MM.1S (cell line): ENCODE results near the gene DLEC1.

ENCODE experiments used
- DNase-seq: peaks from one replicate; pipeline ENCODE4 v3.0.0-alpha.2; 2015
- H2AFZ ChIP-seq: fragments of 300-600 bp; sonication (generic); 2 replicates; pipeline ENCODE4 v1.6.0; 2016; ENCODE audit warnings: antibody characterized with exemption, low read length
- H3F3A ChIP-seq: fragments of 300-600 bp; sonication (generic); 2 replicates; pipeline ENCODE4 v1.6.1; 2016; ENCODE audit warnings: mild to moderate bottlenecking, antibody characterized with exemption, low read length, moderate library complexity, mixed read lengths; ENCODE audit not compliant: insufficient read depth
- H3K27ac ChIP-seq: fragments of 300-600 bp; sonication (generic); 2 replicates; pipeline ENCODE4 v1.5.1; 2016; ENCODE audit warnings: mild to moderate bottlenecking, low read length
- H3K27me3 ChIP-seq: fragments of 300-600 bp; sonication (generic); replicated peaks from 2 replicates; pipeline ENCODE4 v1.6.0; 2016; ENCODE audit warnings: low read length; ENCODE audit not compliant: insufficient read depth
- H3K36me3 ChIP-seq: fragments of 300-600 bp; sonication (generic); replicated peaks from 2 replicates; pipeline ENCODE4 v1.6.1; 2016; ENCODE audit warnings: mild to moderate bottlenecking, low read length, mixed read lengths; ENCODE audit not compliant: insufficient read depth
- H3K4me1 ChIP-seq: fragments of 300-600 bp; sonication (generic); 2 replicates; pipeline ENCODE4 v1.6.1; 2016; ENCODE audit warnings: low read length, mixed read lengths
- H3K4me2 ChIP-seq: fragments of 300-600 bp; sonication (generic); 2 replicates; pipeline ENCODE4 v1.6.0; 2016; ENCODE audit warnings: low read depth, low read length
- H3K4me3 ChIP-seq: fragments of 300-600 bp; sonication (generic); 2 replicates; pipeline ENCODE4 v1.5.1; 2016; ENCODE audit warnings: low read length, mixed read lengths
- H3K79me2 ChIP-seq: fragments of 300-600 bp; sonication (generic); 2 replicates; pipeline ENCODE4 v1.6.1; 2016; ENCODE audit warnings: mixed run types, low read length, mixed read lengths
- H3K9ac ChIP-seq: fragments of 300-600 bp; sonication (generic); 2 replicates; pipeline ENCODE4 v1.6.1; 2016; ENCODE audit warnings: low read length, mixed read lengths
- H3K9me2 ChIP-seq: fragments of 300-600 bp; sonication (generic); replicated peaks from 2 replicates; pipeline ENCODE4 v1.6.1; 2016; ENCODE audit warnings: mild to moderate bottlenecking, low read length, mixed read lengths; ENCODE audit not compliant: insufficient read depth
- H3K9me3 ChIP-seq: fragments of 300-600 bp; sonication (generic); replicated peaks from 2 replicates; pipeline ENCODE4 v1.6.1; 2016; ENCODE audit warnings: mild to moderate bottlenecking, low read length, mixed read lengths; ENCODE audit not compliant: insufficient read depth
- H4K20me1 ChIP-seq: fragments of 300-600 bp; sonication (generic); 2 replicates; pipeline ENCODE4 v1.6.1; 2016; ENCODE audit warnings: mild to moderate bottlenecking, low read length, moderate library complexity, mixed read lengths; ENCODE audit not compliant: insufficient read depth
- EZH2 ChIP-seq: fragments of 300-600 bp; sonication (generic); optimal IDR thresholded peaks from 2 replicates; pipeline ENCODE3; 2017; ENCODE audit warnings: low read depth, mild to moderate bottlenecking, antibody characterized with exemption, low read length, mixed read lengths
- EZH2phosphoT487 ChIP-seq: fragments of 300-600 bp; sonication (generic); IDR thresholded peaks from 2 replicates; pipeline ENCODE4 v1.6.1; 2018; ENCODE audit warnings: antibody characterized with exemption, low read length
- TF ChIP-seq, protein P1 (sequence below): fragments of 300-600 bp; sonication (generic); IDR thresholded peaks from 2 replicates; pipeline ENCODE4 v1.5.1; 2016; ENCODE audit warnings: antibody characterized with exemption, low read length, mixed read lengths

The DLEC1 gene

DNA sequence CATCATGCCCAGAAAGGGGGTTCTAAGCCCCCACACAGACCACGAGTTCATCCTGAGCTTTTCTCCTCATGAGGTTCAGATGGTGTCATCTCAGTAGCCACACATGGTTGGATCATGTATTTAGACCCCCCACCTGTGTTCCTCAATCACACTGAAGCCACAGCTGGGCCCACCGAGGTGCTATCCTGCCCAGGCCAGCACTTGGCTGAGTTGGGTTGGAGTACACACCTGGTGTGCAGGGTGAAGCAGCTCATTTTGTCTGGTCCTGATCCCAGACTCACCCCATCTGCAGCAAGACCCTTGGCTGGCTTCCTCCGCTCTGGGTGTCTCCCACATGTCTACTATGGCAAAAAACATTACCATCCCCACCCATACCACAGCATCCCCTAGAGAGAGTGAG is 56.0 kb downstream of the DLEC1 start:
- H4K20me1 ChIP-seq, result no peaks in the 10 kb centered on the region
- H3K9me2 ChIP-seq, result no peaks in the 10 kb centered on the region
- no peak overlapping the region for H3K4me2 ChIP-seq
- no peak overlapping the region for H3K27ac ChIP-seq
- no peaks in the 10 kb centered on the region for H3K4me1 ChIP-seq
- no peak overlapping the region for H3K9ac ChIP-seq
- no peaks in the 10 kb centered on the region for H3K36me3 ChIP-seq
- DNase-seq, result no peak
- H3K27me3 ChIP-seq, result no peaks in the 10 kb centered on the region
- H2AFZ ChIP-seq, result no peak overlapping the region
- TF ChIP-seq EZH2phosphoT487, result no peak
- no peak for TF ChIP-seq EZH2
- no peaks in the 10 kb centered on the region for H3F3A ChIP-seq
- H3K79me2 ChIP-seq, result no peaks in the 10 kb centered on the region
- H3K9me3 ChIP-seq, result no peaks in the 10 kb centered on the region
- no peak overlapping the region for H3K4me3 ChIP-seq

DNA sequence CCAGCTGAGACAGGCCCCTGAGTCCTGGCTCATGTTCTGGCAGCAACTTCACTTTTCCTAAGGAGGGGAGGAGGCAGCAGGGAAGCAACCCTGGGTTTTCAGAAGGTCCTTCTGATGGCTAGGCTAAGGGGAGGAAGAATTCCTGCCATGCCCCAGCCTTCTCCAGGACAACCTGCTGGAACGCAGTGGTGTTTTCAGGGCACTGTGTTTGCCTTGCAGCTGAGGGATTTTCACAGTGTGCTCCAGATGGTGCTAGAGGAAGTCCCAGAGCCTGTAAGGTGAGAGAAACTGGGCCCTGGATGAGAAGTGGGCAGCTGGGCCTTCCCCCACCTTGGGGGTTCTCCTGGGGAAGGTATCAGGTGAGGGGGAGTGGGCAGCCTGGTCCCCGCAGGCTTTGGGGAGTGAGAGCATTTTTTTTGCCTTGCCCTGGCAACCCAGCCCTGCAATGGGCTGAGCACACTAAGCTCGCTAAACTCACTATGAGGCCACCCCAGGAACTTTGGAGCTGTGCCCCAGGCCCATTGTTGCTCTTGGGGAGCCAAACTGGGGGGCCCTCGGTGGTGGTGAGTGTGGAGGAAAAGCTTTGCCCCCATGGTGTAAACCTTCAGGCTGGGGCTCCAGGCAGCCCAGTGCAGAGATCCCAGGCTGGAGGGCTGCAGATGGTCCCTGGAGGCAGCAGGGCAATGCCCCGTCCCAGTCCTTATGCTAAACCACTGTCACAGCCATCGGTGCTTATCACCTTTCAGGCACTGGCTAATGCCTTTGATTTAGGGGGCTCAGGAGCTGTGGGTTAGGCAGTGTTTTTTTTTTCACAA is 56.9 kb downstream of the DLEC1 start:
- no peak overlapping the region for H3K4me3 ChIP-seq
- H3K9me2 ChIP-seq, result no peaks in the 10 kb centered on the region
- H3K27ac ChIP-seq, result no peak overlapping the region
- H3F3A ChIP-seq, result no peaks in the 10 kb centered on the region
- no peaks in the 10 kb centered on the region for H3K36me3 ChIP-seq
- H3K79me2 ChIP-seq, result no peaks in the 10 kb centered on the region
- no peak for DNase-seq
- TF ChIP-seq, protein P1, sequence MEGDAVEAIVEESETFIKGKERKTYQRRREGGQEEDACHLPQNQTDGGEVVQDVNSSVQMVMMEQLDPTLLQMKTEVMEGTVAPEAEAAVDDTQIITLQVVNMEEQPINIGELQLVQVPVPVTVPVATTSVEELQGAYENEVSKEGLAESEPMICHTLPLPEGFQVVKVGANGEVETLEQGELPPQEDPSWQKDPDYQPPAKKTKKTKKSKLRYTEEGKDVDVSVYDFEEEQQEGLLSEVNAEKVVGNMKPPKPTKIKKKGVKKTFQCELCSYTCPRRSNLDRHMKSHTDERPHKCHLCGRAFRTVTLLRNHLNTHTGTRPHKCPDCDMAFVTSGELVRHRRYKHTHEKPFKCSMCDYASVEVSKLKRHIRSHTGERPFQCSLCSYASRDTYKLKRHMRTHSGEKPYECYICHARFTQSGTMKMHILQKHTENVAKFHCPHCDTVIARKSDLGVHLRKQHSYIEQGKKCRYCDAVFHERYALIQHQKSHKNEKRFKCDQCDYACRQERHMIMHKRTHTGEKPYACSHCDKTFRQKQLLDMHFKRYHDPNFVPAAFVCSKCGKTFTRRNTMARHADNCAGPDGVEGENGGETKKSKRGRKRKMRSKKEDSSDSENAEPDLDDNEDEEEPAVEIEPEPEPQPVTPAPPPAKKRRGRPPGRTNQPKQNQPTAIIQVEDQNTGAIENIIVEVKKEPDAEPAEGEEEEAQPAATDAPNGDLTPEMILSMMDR, result no peak
- TF ChIP-seq EZH2phosphoT487 (no peak), EZH2 (no peak)
- no peak overlapping the region for H3K9ac ChIP-seq
- no peaks in the 10 kb centered on the region for H3K9me3 ChIP-seq
- no peaks in the 10 kb centered on the region for H4K20me1 ChIP-seq
- no peaks in the 10 kb centered on the region for H3K27me3 ChIP-seq
- no peaks in the 10 kb centered on the region for H3K4me1 ChIP-seq
- no peak overlapping the region for H3K4me2 ChIP-seq
- H2AFZ ChIP-seq, result no peak overlapping the region

DNA sequence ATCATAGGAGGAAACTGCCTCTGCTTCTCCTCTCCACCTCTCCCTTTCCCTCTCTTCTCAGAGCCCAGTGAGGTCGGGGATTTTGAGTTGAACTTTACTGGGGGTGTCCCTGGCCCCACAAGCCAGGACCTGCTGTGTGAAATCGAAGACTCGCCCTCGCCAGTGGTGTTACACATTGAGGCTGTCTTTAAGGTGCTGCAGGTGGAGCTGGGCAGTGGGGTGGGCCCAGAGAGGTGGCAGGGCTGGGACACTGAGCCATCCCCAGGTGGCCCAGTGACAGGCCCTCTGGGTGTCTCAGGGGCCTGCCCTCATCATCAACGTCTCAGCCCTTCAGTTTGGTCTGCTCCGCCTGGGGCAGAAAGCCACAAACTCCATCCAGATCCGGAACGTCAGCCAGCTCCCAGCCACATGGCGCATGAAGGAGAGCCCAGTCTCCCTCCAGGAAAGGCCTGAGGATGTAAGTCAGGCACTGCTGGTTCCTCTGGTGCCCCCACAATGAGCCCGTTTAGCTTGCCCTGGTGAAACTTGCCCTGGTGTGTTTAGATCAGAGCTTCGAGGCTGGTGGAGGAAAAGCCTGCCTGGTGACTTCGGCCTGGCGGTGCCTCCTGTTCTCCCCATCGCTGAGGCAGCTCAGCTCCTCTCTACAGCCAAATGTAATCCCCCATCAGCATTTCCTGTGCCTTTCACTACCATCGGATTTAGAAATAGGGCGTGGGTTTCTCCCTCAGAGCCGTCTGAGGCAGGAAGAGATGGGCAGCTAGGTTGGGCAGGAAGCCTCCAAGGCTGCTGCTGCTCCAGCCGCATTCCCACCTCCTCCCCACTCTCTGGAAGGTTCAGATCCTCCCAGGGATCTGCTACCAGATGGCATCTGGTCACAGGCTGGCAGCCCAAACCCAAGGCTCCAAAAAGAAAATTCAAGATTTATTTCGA is 58.7 kb downstream of the DLEC1 start:
- no peaks in the 10 kb centered on the region for H3K27me3 ChIP-seq
- H3K27ac ChIP-seq, result no peak overlapping the region
- H3K4me1 ChIP-seq, result no peaks in the 10 kb centered on the region
- no peaks in the 10 kb centered on the region for H4K20me1 ChIP-seq
- no peak overlapping the region for H2AFZ ChIP-seq
- H3K4me2 ChIP-seq, result no peak overlapping the region
- no peak for TF ChIP-seq EZH2
- TF ChIP-seq EZH2phosphoT487, result no peak
- TF ChIP-seq, protein P1, result no peak
- H3F3A ChIP-seq, result no peaks in the 10 kb centered on the region
- no peaks in the 10 kb centered on the region for H3K36me3 ChIP-seq
- DNase-seq, result no peak
- H3K4me3 ChIP-seq, result no peak overlapping the region
- H3K79me2 ChIP-seq, result no peaks in the 10 kb centered on the region
- no peak overlapping the region for H3K9ac ChIP-seq
- no peaks in the 10 kb centered on the region for H3K9me3 ChIP-seq
- H3K9me2 ChIP-seq, result no peaks in the 10 kb centered on the region
